Embryonic facial prominence (tissue), 1 donor: Measurements from ENCODE around the gene ABCC5.

Source experiments
- DNase-seq: peaks from one replicate; pipeline ENCODE4 v3.0.0-alpha.2; 2016; ENCODE audit errors: extremely low spot score

The ABCC5 gene

GRCh38 chr3:183922421-183922820 lies 95.3 kb downstream of the ABCC5 start:
- DNase-seq, result no peak

DNA sequence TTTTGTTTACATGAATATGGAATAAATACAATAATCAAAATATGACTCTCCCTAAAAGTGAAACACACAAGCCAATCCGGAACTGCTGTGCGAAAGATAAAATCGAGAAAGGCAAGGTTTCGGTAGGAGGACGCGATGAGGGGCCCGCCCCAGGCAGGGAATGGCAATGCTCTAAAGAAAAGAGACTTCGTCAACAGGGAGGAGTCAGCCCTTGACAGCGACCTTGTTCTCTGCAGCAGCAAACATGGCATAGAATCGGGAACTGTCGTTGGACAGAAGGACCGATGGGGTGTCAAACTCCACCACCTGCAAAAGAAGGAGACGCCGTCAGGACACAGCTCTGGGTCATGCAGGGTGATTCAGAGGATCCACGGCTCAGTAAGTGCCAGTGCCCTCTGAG lies 96.6 kb downstream of the ABCC5 start:
- DNase-seq, result no peak

DNA sequence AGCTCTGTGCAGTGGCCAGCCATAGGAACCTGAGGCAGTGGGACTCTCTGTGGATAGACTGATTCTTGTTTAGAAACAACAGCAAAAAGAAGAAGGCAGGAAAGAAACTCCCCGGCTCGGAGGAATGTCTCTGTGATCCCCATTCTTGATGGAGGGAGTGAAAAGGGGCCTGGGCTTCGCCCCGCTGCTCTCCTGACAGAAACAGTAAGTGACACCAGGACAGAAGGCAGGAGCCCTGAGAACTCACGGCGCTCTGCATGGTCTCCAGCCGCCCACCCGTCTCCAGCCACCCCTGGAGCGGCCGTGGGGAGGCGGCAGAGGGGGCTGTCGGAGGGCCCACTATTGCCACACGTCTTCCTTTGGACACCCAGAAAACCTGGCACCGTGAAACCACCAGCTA lies 97.3 kb downstream of the ABCC5 start:
- DNase-seq, result no peak

DNA sequence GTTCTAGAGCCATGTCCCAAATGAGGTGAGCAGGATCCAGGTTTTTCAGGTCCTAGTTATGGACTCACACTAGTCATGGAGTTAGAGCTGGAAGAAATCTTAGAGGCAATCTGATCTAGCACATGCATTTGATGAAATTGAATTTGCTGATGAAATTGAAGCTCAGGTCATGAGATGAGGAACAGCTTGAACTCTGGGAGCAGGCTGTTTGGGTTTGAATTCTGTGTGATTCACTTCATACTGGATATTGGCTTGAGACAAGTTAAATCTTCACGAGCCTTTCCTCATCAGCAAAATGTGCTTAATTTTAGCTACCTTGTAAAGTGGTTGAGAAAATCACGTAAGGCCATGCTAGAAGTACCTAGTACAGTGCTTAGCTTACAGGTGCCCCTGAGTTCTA lies 99.5 kb downstream of the ABCC5 start:
- no peak for DNase-seq

GRCh38 chr3:183917776-183918175 lies 99.9 kb downstream of the ABCC5 start:
- no peak for DNase-seq

GRCh38 chr3:183914856-183915255 lies 102.8 kb downstream of the ABCC5 start:
- DNase-seq, result no peak

GRCh38 chr3:183913580-183913920 lies 104.1 kb downstream of the ABCC5 start:
- DNase-seq, result no peak

- no peak for DNase-seq
Observed at GRCh38 chr3:183912895-183913579, 104.6 kb downstream of the ABCC5 start.

- DNase-seq, result no peak
Observed at GRCh38 chr3:183911763-183912506, 105.7 kb downstream of the ABCC5 start.

DNA sequence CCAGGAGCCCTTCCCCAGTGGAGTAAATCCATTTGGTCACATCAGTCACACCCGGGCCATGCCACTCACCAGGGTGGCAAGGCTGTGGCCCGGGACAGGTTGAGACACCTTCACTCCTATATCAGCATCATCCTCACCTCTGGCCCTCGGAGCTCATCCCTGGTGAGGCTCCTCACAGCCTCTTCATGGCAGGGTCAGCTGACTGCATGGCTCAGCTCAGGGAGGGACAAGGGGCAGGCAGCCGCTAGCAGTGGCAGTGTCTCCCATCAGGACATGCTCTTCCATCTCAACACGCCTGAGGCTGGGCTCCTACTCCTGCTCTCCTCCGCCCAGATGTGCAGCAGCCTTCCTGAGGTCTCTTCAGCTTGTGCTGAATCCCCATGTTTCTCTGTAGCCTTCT lies 106.6 kb downstream of the ABCC5 start:
- no peak for DNase-seq

GRCh38 chr3:183909030-183909600 lies 108.6 kb downstream of the ABCC5 start:
- DNase-seq, result no peak

DNA sequence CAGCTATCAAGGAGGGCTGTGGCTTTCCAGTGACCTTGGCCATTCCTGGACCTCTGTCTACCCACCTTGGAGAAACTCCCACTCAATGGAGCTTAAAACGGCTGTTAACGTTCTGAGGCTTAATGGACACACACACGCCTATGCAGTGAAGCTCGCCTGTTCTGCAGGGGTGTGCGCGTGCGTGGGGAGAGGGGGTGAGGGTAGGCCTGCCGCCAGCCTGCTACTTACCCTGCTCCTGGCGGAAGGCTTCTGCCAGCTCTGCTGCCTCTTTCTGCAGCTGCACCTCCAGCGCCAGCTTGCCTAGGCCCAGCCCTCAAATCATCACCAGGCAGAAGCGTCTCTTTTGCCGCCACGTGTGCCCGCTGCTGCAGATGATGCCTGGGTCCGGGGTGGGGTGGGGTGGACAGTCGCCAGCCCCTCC lies 109.8 kb downstream of the ABCC5 start:
- DNase-seq, result no peak

DNA sequence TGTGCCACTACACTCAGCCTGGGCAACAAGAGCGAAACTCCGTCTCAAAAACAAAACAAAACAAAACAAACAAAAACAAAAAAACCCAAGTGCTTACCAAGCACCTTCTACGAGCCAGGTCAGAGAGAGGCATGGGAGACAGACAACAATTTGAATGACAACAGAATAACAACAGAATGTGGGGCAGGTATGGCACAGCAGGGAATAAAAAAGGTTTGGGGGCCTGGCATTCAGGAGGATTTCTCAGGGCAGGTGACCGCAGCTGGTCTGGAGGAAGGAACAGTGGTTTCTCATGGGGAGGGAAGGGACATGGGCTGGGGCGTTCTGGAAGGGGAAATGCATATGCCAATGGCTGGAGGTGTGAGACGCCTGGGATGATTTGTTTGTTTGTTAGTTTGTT lies 110.5 kb downstream of the ABCC5 start:
- no peak for DNase-seq

- DNase-seq, result no peak
Observed at GRCh38 chr3:183906234-183906921, 111.3 kb downstream of the ABCC5 start.

DNA sequence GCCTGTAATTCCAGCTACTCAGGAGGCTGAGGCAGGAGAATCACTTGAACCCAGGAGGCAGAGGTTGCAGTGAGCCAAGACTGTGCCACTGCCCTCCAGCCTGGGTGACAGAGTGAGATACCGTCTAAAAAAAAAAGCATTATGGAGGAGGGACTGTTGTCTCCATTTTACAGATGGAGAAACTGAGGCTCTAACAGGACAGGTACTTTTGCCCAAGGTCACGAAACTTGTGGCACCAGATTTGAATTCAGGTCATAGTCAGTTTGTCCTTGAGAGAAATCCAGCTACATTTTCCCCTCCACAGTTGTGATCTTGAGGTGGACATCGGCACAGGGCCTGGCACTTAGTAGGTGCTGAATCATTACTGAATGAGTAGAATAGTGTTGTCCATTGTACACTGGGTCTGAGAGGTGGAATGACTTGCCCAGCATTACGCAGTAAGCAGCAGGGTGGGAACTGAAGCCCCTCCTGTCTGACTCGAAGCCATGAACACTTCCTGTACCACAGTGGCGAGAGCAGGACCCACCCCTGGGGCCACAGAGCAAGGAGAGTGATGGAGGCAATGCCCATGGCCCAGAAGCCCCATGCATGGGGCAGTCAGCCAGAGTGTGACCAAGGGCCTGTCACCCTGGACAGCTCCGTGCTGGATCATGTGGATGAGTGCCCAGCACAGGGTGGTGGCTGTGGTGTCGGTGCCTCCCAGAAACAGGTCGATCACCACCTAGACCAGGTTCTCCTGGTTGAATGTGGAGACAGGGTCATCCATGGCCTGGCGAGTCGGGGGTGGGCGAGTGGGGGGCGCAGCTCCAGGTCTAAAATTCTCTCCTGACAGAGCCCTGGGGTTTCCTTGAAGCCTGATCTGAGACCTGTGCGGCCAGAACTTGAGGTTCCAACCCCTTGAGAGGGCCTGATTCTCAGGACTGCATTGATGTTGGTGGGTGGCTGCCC lies 112.6 kb downstream of the ABCC5 start:
- DNase-seq, result no peak

DNA sequence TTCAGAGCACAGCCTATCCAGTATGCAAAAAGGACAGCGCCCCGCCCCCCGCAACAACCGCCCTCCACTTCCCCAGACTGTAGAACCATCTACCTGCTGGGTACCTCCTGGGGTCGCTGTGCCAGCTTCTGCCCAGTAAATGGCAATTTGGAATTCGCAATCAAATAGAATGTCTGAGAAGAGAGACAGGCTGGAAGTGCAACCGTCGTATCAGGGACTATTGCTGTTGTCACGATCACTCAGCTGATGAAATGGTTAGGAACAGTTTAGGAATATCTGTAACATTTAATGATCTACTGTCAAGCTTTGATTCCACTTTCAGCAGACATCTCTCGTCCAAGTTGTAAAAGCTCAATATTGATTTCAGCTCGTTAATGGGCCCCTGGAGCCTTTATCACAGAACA lies 119.7 kb downstream of the ABCC5 start:
- no peak for DNase-seq

- no peak for DNase-seq
Observed at GRCh38 chr3:183897606-183898005, 120.1 kb downstream of the ABCC5 start.

- no peak for DNase-seq
Observed at GRCh38 chr3:183896610-183897009, 121.1 kb downstream of the ABCC5 start.

DNA sequence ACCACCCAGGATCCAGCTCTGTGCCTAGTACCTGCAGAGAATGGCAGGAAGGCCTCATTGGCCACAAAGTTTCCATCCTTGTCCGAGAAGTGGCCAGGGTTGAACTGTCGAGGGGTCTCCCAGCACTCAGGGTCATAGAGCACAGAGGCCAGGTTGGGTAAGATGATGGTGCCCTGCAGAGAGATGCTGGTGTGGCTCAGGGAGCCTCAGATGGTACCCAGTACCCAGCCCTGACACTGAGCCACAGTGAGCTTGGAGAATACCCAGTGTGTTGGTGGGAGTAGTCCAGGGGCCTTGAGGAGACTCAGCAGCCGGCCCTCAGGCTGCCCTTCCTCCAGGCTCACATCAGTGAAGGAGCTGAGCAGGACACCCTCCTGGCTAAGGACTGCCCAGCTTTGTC lies 121.5 kb downstream of the ABCC5 start:
- DNase-seq, result no peak

DNA sequence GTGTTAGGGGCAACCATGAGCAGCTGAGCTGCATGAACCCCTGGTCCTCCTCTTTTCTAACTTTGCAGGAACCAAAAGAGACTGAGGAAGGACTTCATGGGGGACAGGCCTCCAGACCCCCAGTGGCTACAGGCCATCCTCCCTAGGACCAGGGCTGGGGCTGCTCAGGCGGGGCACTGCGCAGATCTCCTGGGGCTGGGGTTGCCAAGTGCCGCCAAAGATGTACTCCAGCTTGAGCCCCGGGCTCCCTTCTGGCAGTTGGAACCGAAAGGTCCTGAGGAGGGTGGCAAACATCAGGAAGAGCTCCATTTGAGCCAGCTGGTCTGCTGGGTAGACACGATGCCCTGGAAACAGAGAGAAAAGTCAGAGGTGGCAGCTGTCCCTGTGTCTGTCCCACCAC lies 121.9 kb downstream of the ABCC5 start:
- no peak for DNase-seq

- DNase-seq, result no peak
Observed at GRCh38 chr3:183895296-183895695, 122.4 kb downstream of the ABCC5 start.
